ENCODE data around the gene PCDHGB2.

- TF ChIP-seq RFX5 (IDR thresholded peaks at IDR 0.05; ENCODE audit: low read depth, low read length), result no peak
- TF ChIP-seq USF2 (IDR thresholded peaks at IDR 0.05; ENCODE audit: low read depth, low read length), result no peak
- TF ChIP-seq, protein P1, sequence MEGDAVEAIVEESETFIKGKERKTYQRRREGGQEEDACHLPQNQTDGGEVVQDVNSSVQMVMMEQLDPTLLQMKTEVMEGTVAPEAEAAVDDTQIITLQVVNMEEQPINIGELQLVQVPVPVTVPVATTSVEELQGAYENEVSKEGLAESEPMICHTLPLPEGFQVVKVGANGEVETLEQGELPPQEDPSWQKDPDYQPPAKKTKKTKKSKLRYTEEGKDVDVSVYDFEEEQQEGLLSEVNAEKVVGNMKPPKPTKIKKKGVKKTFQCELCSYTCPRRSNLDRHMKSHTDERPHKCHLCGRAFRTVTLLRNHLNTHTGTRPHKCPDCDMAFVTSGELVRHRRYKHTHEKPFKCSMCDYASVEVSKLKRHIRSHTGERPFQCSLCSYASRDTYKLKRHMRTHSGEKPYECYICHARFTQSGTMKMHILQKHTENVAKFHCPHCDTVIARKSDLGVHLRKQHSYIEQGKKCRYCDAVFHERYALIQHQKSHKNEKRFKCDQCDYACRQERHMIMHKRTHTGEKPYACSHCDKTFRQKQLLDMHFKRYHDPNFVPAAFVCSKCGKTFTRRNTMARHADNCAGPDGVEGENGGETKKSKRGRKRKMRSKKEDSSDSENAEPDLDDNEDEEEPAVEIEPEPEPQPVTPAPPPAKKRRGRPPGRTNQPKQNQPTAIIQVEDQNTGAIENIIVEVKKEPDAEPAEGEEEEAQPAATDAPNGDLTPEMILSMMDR (conservative IDR thresholded peaks at IDR 0.05; ENCODE audit: low read depth, low read length), result no peak
- no peak for TF ChIP-seq POLR2A (IDR thresholded peaks at IDR 0.05; ENCODE audit: low read depth, low read length)
- TF ChIP-seq NFE2L2 (IDR thresholded peaks at IDR 0.05; ENCODE audit: low read depth, low read length), result no peak; the same call in 1 of the 2 replicates
- TF ChIP-seq MXI1 (IDR thresholded peaks at IDR 0.05; ENCODE audit: borderline replicate concordance, low read depth, low read length), result no peak
- TF ChIP-seq FOS (IDR thresholded peaks at IDR 0.05; ENCODE audit: low read depth, low read length), result no peak
- no peak for TF ChIP-seq CEBPB (IDR thresholded peaks at IDR 0.05; ENCODE audit: low read depth, low read length)
- TF ChIP-seq MAFK (IDR thresholded peaks at IDR 0.05; ENCODE audit: low read depth, low read length), result no peak
- no peak for TF ChIP-seq RCOR1 (IDR thresholded peaks at IDR 0.05; ENCODE audit: insufficient replicate concordance, low read length)
- TF ChIP-seq, protein P2, sequence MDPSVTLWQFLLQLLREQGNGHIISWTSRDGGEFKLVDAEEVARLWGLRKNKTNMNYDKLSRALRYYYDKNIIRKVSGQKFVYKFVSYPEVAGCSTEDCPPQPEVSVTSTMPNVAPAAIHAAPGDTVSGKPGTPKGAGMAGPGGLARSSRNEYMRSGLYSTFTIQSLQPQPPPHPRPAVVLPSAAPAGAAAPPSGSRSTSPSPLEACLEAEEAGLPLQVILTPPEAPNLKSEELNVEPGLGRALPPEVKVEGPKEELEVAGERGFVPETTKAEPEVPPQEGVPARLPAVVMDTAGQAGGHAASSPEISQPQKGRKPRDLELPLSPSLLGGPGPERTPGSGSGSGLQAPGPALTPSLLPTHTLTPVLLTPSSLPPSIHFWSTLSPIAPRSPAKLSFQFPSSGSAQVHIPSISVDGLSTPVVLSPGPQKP (IDR thresholded peaks at IDR 0.05; ENCODE audit: borderline replicate concordance, low read depth, low read length), result no peak
- TF ChIP-seq MAZ (IDR thresholded peaks at IDR 0.05; ENCODE audit: borderline replicate concordance, low read depth, low read length), result no peak
These were observed 40.6 kb upstream of the PCDHGB2 start for GRCh38 chr5:141319202-141319601.

All from IMR-90 (cell line).